Limb (tissue), 2 donors: ENCODE results near the gene BCAS3.

Source experiments
- DNase-seq, 2 donors: peaks; one replicate each; pipeline ENCODE4 v3.0.0-alpha.2; 2016; ENCODE audit errors: extremely low spot score in 2 of 2

Gene BCAS3

GRCh38 chr17:61217878-61218437 is 540.3 kb downstream of the BCAS3 start:
- DNase-seq: no peak

- DNase-seq: no peak
These were observed 540.8 kb downstream of the BCAS3 start for GRCh38 chr17:61218438-61218837.

- no peak for DNase-seq
These were observed 541.8 kb downstream of the BCAS3 start for GRCh38 chr17:61219460-61219859.

- DNase-seq: no peak
These were observed 543.5 kb downstream of the BCAS3 start for GRCh38 chr17:61221181-61221580.

- DNase-seq: no peak
These were observed 544.2 kb downstream of the BCAS3 start for GRCh38 chr17:61221597-61222471.

GRCh38 chr17:61223725-61224124 is 546.1 kb downstream of the BCAS3 start:
- no peak for DNase-seq

GRCh38 chr17:61225178-61225882 is 547.7 kb downstream of the BCAS3 start:
- no peak for DNase-seq

GRCh38 chr17:61227866-61228265 is 550.2 kb downstream of the BCAS3 start:
- DNase-seq: no peak

GRCh38 chr17:61230461-61230860 is 552.8 kb downstream of the BCAS3 start:
- no peak for DNase-seq

- DNase-seq: no peak
These were observed 553.5 kb downstream of the BCAS3 start for GRCh38 chr17:61230972-61231820.

- DNase-seq: no peak
These were observed 555.2 kb downstream of the BCAS3 start for GRCh38 chr17:61232871-61233270.

- DNase-seq: no peak
These were observed 556.5 kb downstream of the BCAS3 start for GRCh38 chr17:61233991-61234750.

- no peak for DNase-seq
These were observed 557.6 kb downstream of the BCAS3 start for GRCh38 chr17:61235001-61235826.

GRCh38 chr17:61235827-61236197 is 558.2 kb downstream of the BCAS3 start:
- no peak for DNase-seq

GRCh38 chr17:61237275-61237674 is 559.6 kb downstream of the BCAS3 start:
- no peak for DNase-seq

GRCh38 chr17:61238455-61238933 is 560.8 kb downstream of the BCAS3 start:
- DNase-seq: no peak

- no peak for DNase-seq
These were observed 561.7 kb downstream of the BCAS3 start for GRCh38 chr17:61239327-61239726.

GRCh38 chr17:61239953-61240352 is 562.3 kb downstream of the BCAS3 start:
- DNase-seq: no peak

GRCh38 chr17:61240851-61241468 is 563.3 kb downstream of the BCAS3 start:
- DNase-seq: no peak
